Fibroblast of villous mesenchyme (primary cell): Measurements from ENCODE around the gene TNFAIP8. TPM values are rescaled to one million over a fixed set of nuclear protein-coding genes. Genes with fewer than 3 reads are reported as not detected.
A peak's percentile ranks its signal among the peaks of the same experiment; 100 is the strongest.
"Not testable (repeated sequence)": the region's sequence is repeated elsewhere in the genome, so short reads cannot be mapped to it uniquely, and the experiment has no call there.

ENCODE experiments used
- DNase-seq: peaks from one replicate; pipeline ENCODE4 v3.0.0-alpha.2; 2010; ENCODE audit warnings: low read depth
- H3K4me3 ChIP-seq: 2 replicates; pipeline ENCODE4 v1.5.1; 2011; ENCODE audit warnings: low read depth, mild to moderate bottlenecking, low read length
- CTCF ChIP-seq: IDR thresholded peaks from 2 replicates; pipeline ENCODE4 v1.5.1; 2012; ENCODE audit warnings: low read depth, mild to moderate bottlenecking, low read length; ENCODE audit not compliant: insufficient read depth
- total RNA-seq: library from RNA; depleted of rRNA; stranded (reverse); fragments of >200 nt; gene quantifications from 2 replicates; pipeline ENCODE4 v1.2.3, GENCODE V29; 2012

The TNFAIP8 gene
- total RNA-seq, 1 donor = 12.1 TPM

GRCh38 chr5:119411361-119412278 is 55.8 kb downstream of the TNFAIP8 start:
- TF ChIP-seq CTCF = peak; percentile 96
- peak; percentile 82 for DNase-seq

GRCh38 chr5:119412279-119413227 is 56.7 kb downstream of the TNFAIP8 start:
- H3K4me3 ChIP-seq = no peak overlapping the region

More at GRCh38 chr5:119411361-119412278, 55.8 kb downstream of the TNFAIP8 start:
- H3K4me3 ChIP-seq = peak overlapping the region; percentile 62

GRCh38 chr5:119414124-119414734 is 58.4 kb downstream of the TNFAIP8 start:
- H3K4me3 ChIP-seq, DNase-seq: not testable (repeated sequence)

More at GRCh38 chr5:119412279-119413227, 56.7 kb downstream of the TNFAIP8 start:
- DNase-seq = no peak
- no peak for TF ChIP-seq CTCF

DNA sequence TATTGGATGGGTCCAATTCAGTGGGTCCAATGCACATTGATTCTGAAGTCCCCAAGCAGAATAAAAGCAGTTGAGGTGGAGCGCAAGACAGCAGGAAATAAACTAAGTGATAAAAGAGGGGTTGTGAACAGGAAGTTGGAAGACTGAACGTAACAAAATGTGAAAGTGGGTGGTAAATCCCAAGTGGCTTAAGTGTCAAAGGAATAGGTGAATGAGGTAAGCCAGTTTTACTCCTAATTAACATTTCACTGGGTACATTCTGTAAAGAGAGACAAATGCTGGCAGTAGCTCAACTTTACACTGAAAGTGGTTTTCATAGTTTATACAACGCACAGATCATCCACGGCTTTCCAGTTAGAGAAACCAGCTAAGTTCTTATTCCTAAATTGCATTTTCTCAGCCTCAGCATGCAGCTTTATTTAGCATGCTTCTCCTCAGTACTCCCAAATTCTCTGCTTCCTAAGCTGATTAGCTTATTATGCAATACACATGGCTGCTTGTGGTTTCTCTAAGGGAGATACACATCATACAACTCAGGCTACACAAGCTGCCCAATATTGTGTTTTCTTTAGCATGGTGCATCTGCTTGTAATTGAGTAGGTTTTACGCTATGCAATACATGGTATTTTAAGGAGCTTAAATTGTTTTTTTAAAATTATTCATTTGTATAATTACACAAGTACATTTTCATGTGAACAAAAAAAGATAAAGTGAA is 62.2 kb downstream of the TNFAIP8 start:
- no peak for TF ChIP-seq CTCF
- DNase-seq = peak; percentile 93
- H3K4me3 ChIP-seq = no peak overlapping the region

GRCh38 chr5:119418606-119419100 is 62.8 kb downstream of the TNFAIP8 start:
- no peak for TF ChIP-seq CTCF
- DNase-seq = peak; percentile 92
- H3K4me3 ChIP-seq = no peak overlapping the region

GRCh38 chr5:119420169-119420568 is 64.3 kb downstream of the TNFAIP8 start:
- TF ChIP-seq CTCF = no peak
- no peak for DNase-seq

More at GRCh38 chr5:119420169-119420568, 64.3 kb downstream of the TNFAIP8 start:
- H3K4me3 ChIP-seq = no peak overlapping the region
